Left renal cortex interstitium (tissue), 4 donors: ENCODE measurements around the gene APOBEC3G. TPM values are rescaled to one million over a fixed set of nuclear protein-coding genes. Genes with fewer than 3 reads are reported as not detected.
"Not testable (repeated sequence)": the region's sequence is repeated elsewhere in the genome, so short reads cannot be mapped to it uniquely, and the experiment has no call there.

Source experiments
- DNase-seq, 4 donors: peaks; one replicate each; pipeline ENCODE4 v3.0.0-alpha.2; 2013; ENCODE audit warnings: low read depth in 4 of 4, low spot score in 2 of 4, missing footprints in 1 of 4
- polyA plus RNA-seq, 4 donors: library from polyadenylated mRNA; unstranded; fragments of 120-200 nt; gene quantifications; one replicate each; pipeline ENCODE4 v1.2.1, GENCODE V29; 2013; ENCODE audit not compliant: insufficient read length in 4 of 4

APOBEC3G gene
- polyA plus RNA-seq, 4 donors: 7.5 to 11.1 (median 8.5) TPM

- not testable (repeated sequence) for DNase-seq
Observed at GRCh38 chr22:39066442-39067276, 10.4 kb upstream of the APOBEC3G start.

GRCh38 chr22:39068033-39068785 is 8.9 kb upstream of the APOBEC3G start:
- no peak for DNase-seq

DNA sequence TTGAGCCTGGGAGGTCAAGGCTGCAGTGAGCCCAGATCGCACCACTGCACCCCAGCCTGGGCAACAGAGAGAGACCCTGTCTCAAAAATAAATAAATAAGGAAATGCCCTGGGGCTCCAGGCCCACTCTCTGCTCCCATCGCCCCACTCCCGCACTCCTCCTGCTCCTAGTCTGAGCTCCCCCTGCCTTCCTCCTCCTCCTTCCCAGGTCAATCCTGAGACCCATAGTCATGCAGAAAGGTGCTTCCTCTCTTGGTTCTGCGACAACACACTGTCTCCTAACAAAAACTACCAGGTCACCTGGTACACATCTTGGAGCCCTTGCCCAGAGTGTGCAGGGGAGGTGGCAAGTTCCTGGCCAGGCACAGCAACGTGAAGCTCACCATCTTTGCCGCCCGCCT is 6.9 kb upstream of the APOBEC3G start:
- no peak for DNase-seq

GRCh38 chr22:39072581-39072981 is 4.5 kb upstream of the APOBEC3G start:
- DNase-seq: not testable (repeated sequence)

GRCh38 chr22:39073981-39074380 is 3.1 kb upstream of the APOBEC3G start:
- DNase-seq: no peak

- not testable (repeated sequence) for DNase-seq
Observed at GRCh38 chr22:39076155-39077025, 685 bp upstream of the APOBEC3G start.

DNA sequence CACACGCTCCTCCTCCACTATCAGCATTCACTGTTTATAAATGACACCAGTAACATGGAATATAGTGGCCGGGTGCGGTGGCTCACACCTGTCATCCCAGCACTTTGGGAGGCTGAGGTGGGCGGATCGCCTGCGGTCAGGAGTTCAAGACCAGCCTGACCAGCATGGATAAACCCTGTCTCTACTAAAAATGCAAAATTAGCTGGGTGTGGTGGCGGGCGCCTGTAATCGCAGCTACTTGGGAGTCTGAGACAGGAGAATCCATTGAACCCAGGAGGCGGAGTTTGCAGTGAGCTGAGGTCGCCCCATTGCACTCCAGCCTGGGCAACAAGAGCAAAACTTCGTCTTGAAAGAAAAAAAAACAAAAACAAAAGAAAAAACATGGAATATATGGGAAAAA is 837 bp downstream of the APOBEC3G start:
- DNase-seq: not testable (repeated sequence)

GRCh38 chr22:39078329-39078728 is 1.3 kb downstream of the APOBEC3G start:
- DNase-seq: no peak

DNA sequence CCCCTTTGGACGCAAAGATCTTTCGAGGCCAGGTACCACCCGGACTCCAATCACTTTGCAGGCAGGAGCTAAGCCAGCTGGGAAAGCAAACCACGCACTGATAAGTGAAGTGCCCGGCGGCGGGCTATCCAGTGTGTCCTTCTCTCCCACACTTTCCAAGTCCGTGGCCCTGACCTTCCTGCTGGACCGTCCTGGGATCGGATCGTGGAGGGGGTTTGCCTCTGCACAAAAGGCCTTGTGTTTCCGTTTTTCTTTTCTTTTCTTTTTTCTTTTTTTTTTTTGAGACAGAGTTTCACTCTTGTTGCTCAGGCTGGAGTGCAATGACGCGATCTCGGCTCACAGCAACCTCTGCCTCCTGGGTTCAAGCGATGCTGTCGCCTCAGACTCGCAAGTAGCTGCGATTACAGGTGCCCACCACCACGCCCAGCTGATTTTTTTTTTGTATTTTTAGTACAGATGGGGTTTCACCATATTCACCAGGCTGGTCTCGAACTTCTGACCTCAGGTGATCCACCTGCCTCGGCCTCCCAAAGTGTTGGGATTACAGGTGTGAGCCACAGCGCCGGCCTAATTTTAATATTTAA is 2.1 kb downstream of the APOBEC3G start:
- DNase-seq: not testable (repeated sequence)

- DNase-seq: no peak
Observed at GRCh38 chr22:39080052-39080762, 3.1 kb downstream of the APOBEC3G start.

GRCh38 chr22:39081016-39081415 is 3.9 kb downstream of the APOBEC3G start:
- DNase-seq: no peak

DNA sequence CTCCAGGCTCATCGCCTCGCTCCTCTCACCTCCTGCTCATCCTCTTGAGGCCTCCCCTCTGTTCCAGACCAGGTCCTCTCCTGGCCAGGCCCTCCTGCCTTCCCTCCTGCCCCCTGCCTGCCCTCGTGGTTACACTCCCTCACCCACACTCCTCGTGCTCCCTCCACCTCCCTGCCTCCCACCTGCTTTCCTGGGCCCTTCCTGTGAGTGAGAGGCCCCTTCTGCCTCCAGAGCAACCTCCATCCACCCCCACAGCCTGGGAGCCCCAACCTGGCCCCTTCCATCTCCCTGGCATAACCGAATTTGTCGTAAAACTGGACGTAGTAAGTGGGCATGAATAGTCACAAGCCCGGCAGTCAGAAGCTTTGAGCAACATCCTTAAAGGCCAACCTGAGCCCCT is 4.5 kb downstream of the APOBEC3G start:
- DNase-seq: no peak

DNA sequence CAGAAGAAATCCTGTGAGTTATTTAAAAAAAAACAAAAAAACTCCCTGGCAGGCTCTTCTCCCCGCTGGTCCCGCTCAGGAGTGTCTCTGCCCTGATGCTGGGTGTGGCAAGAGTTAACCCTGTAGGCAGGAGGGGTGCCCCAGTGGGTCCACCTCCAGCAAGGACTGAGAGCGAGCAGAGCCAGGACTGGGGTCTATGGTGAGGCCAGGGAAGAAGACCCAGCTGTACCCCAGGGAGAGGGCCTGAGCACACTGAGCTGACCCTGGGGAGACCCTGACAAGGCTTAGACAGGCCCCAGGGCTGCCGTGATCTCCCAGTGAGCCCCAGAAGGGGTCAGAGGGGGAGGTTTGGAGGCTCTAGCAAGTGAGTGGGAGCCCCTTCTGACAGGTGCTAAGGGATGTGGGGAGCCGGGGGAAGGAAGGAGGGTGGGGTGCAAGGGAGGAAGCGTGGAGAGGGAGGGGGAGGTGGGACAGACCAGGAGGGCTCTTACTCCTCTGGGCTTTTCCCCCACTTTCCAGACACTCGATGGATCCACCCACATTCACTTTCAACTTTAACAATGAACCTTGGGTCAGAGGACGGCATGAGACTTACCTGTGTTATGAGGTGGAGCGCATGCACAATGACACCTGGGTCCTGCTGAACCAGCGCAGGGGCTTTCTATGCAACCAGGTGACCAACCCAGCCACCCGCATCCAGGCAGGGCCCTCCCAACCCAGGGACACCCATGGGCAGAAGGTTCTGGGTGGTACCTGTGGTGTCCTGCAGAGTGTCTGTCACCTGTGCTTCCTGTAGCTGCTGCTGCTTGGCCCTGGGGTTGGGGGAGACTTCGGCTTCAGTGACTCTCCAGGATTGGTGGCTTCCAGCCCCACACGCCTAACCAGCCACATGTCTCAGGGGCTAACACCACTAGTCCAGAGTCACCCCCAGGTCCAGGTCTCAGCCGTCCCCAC is 6.4 kb downstream of the APOBEC3G start:
- DNase-seq: no peak

DNA sequence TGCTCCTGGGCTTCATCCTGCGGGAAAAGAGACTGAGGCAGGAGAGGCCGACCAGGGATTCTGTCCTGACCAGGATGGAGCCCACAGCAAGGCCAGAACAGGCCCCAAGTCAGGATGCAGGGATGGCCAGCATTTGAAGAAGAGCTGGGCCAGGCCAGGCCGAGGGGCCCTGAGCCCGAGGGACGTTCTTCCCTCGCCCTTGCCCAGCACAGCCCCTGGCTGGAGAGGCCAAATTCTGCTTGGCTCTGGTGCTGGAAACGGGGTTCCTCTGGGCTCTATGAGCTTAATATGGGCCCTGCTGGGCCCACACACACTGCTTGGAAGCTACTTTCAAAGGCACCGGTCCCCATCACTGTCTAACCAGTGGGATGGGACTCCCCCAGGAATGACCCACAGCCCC is 7.6 kb downstream of the APOBEC3G start:
- DNase-seq: no peak

DNA sequence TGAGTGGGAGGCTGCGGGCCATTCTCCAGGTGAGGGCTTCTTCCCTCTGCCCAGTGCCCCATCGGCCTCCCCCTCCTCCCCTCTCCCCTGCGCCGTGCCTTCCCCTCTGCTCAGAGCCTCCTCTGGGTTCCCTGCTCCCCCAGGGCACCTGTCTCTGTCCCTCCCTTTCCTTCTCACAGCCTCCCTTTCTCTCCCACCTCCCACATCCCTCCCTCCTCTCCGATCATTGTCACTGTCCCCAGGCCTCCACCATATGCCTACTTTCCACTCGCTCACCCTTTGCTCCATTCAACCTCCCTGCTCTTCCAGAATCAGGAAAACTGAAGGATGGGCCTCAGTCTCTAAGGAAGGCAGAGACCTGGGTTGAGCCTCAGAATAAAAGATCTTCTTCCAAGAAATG is 10.0 kb downstream of the APOBEC3G start:
- DNase-seq: no peak

DNA sequence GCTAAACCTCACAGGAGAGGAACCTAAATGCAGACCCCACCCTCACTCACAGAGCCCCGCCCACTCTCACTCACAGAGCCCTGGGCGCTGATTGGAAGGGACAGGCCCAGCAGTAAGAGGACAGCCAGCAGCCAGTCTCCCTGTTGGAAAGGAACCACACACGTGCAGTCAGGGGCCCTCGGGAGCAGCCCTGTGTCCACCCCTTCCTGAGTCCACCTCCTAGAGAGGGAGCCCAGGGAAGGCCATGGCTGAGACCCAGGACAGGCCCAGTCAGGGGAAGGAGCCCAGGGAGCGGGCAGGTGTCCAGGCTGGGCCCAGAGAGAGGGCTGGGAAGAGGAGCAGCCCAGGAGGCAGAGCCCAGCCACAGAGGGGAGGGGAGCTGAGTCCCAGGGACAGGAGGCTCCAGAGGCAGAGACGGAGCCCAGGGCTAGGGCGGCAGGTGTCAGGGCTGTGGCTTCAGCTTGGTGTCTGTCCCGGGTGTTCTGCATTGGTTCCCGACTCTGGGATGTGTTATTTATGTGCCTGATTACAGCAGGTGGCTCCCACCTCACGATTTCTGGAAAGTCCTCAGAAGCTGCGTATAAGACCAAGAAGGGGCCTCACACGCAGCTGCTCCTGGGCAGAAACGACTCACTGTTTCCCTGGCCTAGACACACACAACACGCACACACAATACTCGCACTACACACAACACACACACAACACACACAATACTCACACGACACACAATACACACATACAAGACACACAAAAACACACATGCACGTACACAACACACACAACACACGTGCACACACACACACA is 11.0 kb downstream of the APOBEC3G start:
- DNase-seq: no peak

GRCh38 chr22:39088685-39089032 is 11.6 kb downstream of the APOBEC3G start:
- no peak for DNase-seq

DNA sequence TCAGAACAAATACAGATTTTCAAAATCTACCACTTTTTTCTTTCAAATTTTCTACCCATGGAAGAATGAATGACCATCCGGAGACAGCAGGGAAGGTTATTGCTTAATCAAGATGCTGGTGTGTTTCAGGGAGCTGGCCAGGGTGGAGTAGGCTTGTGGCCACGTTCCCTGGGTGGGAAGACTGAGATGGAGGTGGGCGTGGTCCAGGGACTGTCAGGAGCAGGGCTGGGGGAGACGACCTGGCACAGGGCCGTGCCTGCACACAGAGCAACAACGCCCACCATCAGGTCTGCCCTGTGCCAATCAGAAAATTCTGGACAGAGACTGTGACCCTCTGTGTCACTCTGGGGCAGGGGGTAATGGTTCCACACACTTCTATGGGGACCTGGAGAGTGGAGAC is 12.9 kb downstream of the APOBEC3G start:
- DNase-seq: no peak
